Umbilical cord (tissue), 2 donors: ENCODE measurements around the gene MARK2. TPM values are rescaled to one million over a fixed set of nuclear protein-coding genes. Genes with fewer than 3 reads are reported as not detected.

ENCODE experiments used
- DNase-seq: peaks from one replicate; pipeline ENCODE4 v3.0.0-alpha.2; 2015; ENCODE audit warnings: low spot score
- total RNA-seq: library from RNA; depleted of rRNA; stranded (reverse); fragments of >200 nt; gene quantifications from one replicate; pipeline ENCODE4 v1.2.3, GENCODE V29; 2014; ENCODE audit warnings: low replicate concordance; ENCODE audit not compliant: insufficient read depth

MARK2 gene
- total RNA-seq, 1 donor from 2014 or later = 10.8 TPM

GRCh38 chr11:63880403-63880790 is 41.5 kb downstream of the MARK2 start:
- DNase-seq = no peak

- peak; percentile 46 for DNase-seq
These were observed 43.8 kb downstream of the MARK2 start for GRCh38 chr11:63882555-63883242.

GRCh38 chr11:63883791-63884190 is 44.9 kb downstream of the MARK2 start:
- DNase-seq = no peak

DNA sequence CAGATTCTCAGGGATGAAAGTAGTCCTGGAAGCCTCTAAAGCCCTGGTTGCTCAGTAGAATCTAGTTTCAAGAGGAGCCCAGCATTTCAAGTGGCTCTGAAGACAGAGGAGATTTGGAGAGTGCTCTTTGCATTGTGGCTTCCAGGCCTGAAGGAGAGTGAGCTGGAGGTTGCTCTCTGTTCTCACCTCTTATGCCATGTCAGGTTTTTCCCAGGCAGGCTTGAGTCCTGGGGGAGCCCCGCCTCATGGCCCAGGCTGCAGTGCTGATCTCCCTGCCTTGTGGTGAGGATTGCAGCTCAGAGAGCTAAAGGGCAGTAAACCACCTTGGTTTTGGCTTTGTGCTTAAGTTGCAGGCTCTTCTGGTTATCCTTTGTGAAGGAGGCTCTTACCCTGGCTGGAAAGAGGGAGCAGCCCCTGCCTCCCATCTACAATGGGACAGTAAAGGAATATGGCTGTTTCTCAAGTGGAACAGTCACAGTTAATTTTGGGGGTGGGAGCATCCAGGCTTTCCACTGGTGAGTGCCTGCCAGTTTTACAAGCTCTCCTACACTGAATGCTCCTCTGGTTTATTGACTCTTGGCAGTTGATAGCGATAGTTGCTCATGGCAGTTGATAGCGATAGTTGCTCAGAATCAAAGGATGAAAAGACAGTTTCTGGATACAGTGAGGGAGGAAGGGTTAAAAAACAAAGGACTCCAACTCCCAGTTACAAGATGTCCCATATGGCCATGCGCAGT is 45.5 kb downstream of the MARK2 start:
- peak; percentile 55 for DNase-seq

- no peak for DNase-seq
These were observed 48.6 kb downstream of the MARK2 start for GRCh38 chr11:63887386-63887999.

DNA sequence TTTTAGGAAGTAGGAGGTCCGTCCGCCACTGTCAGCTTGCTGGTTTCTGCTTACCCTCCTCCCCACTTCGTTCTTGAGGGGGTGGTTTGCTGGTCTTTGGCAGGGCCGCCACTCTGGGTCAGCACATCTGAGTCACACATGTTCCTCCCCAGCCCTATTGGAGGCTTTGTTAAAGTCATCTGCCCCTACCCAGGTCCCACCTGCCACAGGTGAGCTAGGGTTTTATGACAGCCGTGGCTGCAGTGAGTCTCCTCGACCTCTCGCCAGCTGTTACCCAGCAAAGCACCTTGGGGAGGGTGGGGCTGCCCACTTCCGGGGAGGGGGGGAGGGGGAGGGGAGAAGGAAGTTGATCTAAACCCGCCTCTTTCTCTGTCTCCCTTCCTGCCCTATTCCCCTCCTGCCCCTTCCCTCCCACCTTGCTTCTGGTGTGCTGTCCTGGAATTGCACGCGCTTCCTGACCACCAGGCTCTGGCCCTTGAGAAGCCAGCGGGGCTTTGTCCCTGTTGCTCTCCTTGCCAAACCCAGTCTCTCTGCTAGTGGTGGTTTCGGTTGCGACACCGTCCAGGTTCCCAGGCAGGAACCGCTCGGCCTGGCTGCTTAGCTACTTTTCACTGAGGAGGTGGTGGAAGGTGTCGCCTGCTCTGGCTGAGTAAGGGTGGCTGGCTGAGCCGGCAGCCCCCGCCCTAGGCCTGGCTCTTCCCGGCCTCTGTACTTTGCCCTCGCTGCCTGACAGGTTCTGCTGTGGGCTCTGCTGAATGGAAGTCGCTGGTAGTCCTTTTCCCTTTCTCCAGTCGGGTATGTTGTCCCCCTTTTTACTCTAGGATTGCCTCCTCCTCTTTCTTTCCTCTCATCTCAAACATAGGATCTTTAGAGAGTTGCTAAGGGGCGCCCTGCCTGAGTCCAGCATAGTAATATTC is 49.5 kb downstream of the MARK2 start:
- DNase-seq = peak; percentile 37

DNA sequence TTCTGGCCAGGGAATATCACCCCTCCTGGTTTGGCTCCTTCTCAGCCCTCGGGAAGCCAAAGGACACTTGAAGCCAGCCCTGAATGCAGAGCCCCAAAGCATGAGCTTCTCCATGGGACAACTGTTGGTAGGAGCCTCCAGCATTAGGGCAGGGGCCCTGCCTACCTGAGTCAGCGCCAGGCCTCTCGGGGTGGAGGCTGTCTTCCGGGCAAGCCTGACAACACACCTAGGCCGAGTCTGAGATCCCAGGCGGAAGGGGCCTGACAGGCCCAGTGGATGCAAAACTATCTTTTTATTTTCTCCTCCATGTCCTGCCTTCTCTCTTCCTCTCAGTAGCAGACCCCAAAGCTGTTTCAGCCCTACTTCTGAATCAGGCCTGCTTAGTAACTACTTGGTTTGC is 50.4 kb downstream of the MARK2 start:
- no peak for DNase-seq

- no peak for DNase-seq
These were observed 51.5 kb downstream of the MARK2 start for GRCh38 chr11:63890368-63890767.

DNA sequence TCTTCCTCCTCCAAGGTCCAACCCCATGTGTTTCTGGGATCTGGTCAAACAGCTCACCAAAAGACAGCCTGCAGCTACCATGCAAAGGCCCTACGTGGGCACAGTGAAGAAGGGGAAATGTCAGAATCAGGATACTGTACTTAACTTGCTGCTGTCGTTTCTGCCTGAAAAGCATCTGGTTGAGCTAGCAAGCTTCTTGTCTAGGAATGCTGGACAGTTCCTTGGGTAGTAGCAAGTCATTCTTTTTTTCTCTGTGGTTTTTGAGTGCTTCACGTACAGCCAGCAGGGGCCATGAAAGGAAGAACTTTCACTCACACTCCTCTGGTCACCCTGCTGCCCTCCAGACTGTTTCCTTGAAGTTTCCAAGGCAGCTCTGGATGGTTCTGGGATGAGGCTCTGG is 53.3 kb downstream of the MARK2 start:
- no peak for DNase-seq

- DNase-seq = no peak
These were observed 54.4 kb downstream of the MARK2 start for GRCh38 chr11:63893355-63893754.

GRCh38 chr11:63896071-63896470 is 57.2 kb downstream of the MARK2 start:
- DNase-seq = no peak

DNA sequence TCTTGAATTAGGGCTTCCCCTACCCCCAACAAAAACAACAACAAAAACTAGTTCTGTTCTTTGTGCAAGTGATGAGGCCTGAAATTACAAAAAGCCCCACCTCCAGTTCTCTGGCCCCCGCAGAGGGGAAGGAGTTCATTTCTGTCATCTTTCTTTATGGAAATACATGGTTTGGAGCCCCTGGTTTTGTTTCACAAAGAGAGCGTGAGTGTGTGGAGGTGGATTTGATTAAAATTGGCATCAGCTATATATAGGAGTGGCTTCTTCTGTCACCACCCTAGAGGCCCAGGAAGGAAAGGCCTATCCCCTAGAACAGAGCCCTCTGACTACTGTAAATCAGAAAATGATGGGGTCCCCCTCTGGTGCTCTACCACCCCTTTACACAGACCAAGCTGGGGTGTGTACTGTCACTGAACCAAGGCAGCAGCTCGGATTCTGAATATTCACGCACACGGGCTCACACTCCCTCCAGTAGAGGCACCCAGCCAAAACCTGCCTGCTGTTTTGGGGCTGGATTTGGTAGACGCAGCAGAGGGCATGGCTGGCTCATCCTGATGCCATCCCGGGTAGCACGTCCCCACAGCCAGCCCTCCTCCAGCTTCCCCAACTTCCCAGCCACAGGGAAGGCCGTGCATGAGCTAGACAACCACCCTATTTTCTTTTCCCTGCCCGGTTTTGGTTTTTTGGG is 58.7 kb downstream of the MARK2 start:
- no peak for DNase-seq

- DNase-seq = no peak
These were observed 62.8 kb downstream of the MARK2 start for GRCh38 chr11:63901660-63902059.

GRCh38 chr11:63903884-63904283 is 65.0 kb downstream of the MARK2 start:
- no peak for DNase-seq

- no peak for DNase-seq
These were observed 65.8 kb downstream of the MARK2 start for GRCh38 chr11:63904743-63905142.

- DNase-seq = no peak
These were observed 66.3 kb downstream of the MARK2 start for GRCh38 chr11:63905179-63905578.

DNA sequence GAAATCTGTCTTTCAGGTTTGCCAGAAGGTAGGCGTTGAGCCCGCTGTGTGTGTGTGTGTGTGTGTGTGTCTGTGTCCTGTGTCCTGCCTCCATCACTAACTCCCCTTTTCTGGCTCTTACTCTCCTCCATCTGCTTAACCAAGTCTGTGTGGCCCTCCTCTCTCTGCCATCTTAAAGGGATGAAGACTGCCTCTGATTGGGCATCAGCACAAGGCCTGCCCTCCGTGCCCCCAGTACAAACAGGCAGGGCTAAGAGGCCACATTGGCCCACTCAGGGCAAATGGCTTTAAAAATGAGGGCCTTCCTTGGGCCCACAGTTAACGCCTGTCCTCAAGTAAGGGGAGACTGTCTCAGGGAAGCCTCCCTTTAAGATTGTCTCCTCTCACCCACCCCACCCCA is 67.2 kb downstream of the MARK2 start:
- DNase-seq = no peak

GRCh38 chr11:63906585-63906984 is 67.7 kb downstream of the MARK2 start:
- DNase-seq = no peak

- DNase-seq = no peak
These were observed 68.2 kb downstream of the MARK2 start for GRCh38 chr11:63907063-63907462.

- DNase-seq = peak; percentile 19
These were observed 69.1 kb downstream of the MARK2 start for GRCh38 chr11:63907808-63908530.
